ENCODE results near the gene SELENOF. TPM values are rescaled to one million over a fixed set of nuclear protein-coding genes. Genes with fewer than 3 reads are reported as not detected.

SELENOF gene
- total RNA-seq, 1 donor from 2014 or later = 114 TPM

- H3K27me3 Mint-ChIP-seq = no peaks in the 10 kb centered on the region
- TF ChIP-seq, protein P1, sequence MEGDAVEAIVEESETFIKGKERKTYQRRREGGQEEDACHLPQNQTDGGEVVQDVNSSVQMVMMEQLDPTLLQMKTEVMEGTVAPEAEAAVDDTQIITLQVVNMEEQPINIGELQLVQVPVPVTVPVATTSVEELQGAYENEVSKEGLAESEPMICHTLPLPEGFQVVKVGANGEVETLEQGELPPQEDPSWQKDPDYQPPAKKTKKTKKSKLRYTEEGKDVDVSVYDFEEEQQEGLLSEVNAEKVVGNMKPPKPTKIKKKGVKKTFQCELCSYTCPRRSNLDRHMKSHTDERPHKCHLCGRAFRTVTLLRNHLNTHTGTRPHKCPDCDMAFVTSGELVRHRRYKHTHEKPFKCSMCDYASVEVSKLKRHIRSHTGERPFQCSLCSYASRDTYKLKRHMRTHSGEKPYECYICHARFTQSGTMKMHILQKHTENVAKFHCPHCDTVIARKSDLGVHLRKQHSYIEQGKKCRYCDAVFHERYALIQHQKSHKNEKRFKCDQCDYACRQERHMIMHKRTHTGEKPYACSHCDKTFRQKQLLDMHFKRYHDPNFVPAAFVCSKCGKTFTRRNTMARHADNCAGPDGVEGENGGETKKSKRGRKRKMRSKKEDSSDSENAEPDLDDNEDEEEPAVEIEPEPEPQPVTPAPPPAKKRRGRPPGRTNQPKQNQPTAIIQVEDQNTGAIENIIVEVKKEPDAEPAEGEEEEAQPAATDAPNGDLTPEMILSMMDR (IDR thresholded peaks at IDR 0.05; ENCODE audit: unreplicated experiment) = no peak
- DNase-seq (ENCODE audit: low spot score, unreplicated experiment) = no peak
- H3K4me1 Mint-ChIP-seq (ENCODE audit: low read depth) = peaks cover 18% of the 10 kb centered on the region
- H3K27ac Mint-ChIP-seq = no peak overlapping the region
- no peaks in the 10 kb centered on the region for H3K9me3 Mint-ChIP-seq (ENCODE audit: low read depth)
- H3K4me3 Mint-ChIP-seq (ENCODE audit: low read depth) = no peak overlapping the region
- H3K36me3 Mint-ChIP-seq (ENCODE audit: insufficient read depth) = no peaks in the 10 kb centered on the region
These were observed 28.1 kb upstream of the SELENOF start for GRCh38 chr1:86942042-86942441.

DNA sequence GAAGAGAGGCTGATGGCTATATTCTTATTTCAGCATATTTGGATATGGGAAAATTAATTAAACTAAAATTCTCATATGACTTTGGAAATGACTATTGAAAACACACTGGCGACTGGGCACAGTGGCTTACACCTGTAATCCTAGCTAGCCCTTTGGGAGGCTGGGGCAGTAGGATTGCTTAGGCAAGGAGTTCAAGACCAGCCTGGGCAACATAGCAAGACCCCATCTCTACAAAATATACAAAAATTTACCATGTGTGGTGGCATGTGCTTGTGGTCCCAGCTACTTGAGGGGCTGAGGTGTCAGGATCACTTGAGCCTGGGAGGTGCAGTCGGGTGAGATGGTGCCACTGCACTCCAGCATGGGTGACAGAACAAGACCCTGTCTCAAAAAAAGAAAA is 26.7 kb upstream of the SELENOF start:
- Mint-ChIP-seq H3K36me3 (ENCODE audit: insufficient read depth) (no peaks in the 10 kb centered on the region), H3K27ac (no peak overlapping the region), H3K9me3 (ENCODE audit: low read depth) (no peaks in the 10 kb centered on the region), H3K4me1 (ENCODE audit: low read depth) (peaks cover 16% of the 10 kb centered on the region), H3K27me3 (no peaks in the 10 kb centered on the region), H3K4me3 (ENCODE audit: low read depth) (no peak overlapping the region)
- no peak for DNase-seq (ENCODE audit: low spot score, unreplicated experiment)
- TF ChIP-seq, protein P1 (IDR thresholded peaks at IDR 0.05; ENCODE audit: unreplicated experiment) = no peak

DNA sequence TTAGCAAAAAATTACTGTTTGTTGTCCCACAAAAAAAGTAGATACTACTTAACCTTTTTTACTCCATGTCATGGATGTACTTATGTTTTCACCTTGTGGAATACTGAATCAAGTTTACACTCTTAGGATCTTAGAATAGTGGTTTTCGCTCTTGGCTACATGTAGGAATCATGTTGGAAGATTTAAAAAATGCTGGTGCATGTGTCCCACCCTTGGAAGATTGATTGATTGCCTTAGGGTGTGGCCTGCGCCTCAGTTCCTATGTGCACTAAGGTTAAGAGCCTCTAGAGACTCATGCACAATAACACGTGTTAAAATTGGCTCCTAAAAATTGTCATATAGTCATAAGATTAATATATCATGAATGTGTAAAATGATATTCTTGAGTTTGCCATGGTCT is 25.5 kb upstream of the SELENOF start:
- H3K27ac Mint-ChIP-seq = no peak overlapping the region

DNA sequence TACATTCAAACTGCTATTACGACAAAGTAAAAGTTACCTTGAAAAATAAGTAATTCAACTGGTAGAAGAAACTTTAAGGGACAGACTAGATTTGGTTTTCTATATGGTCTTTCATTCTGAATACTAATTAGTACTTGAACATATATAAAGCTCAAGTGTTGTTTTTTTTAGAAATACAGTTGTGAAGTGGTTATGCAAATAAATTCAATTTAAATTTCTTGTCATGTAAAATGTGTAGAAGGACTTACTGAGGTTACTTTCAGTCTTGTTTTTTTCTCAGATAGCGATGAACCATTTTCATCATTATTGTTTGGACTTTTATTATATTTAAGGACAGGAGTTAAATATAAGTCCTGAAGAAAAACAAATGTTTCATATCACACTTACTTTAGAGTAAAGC is 24.9 kb upstream of the SELENOF start:
- Mint-ChIP-seq H3K27ac (no peak overlapping the region), H3K9me3 (ENCODE audit: low read depth) (no peaks in the 10 kb centered on the region), H3K4me3 (ENCODE audit: low read depth) (no peak overlapping the region), H3K27me3 (no peaks in the 10 kb centered on the region), H3K36me3 (ENCODE audit: insufficient read depth) (no peaks in the 10 kb centered on the region), H3K4me1 (ENCODE audit: low read depth) (peaks cover 24% of the 10 kb centered on the region)
- no peak for DNase-seq (ENCODE audit: low spot score, unreplicated experiment)
- TF ChIP-seq, protein P1 (IDR thresholded peaks at IDR 0.05; ENCODE audit: unreplicated experiment) = no peak

More for the DNA sequence above, 25.5 kb upstream of the SELENOF start:
- Mint-ChIP-seq H3K36me3 (ENCODE audit: insufficient read depth) (no peaks in the 10 kb centered on the region), H3K27me3 (no peaks in the 10 kb centered on the region), H3K9me3 (ENCODE audit: low read depth) (no peaks in the 10 kb centered on the region), H3K4me3 (ENCODE audit: low read depth) (no peak overlapping the region), H3K4me1 (ENCODE audit: low read depth) (peaks cover 18% of the 10 kb centered on the region)
- TF ChIP-seq, protein P1 (IDR thresholded peaks at IDR 0.05; ENCODE audit: unreplicated experiment) = no peak
- no peak for DNase-seq (ENCODE audit: low spot score, unreplicated experiment)

- DNase-seq (ENCODE audit: low spot score, unreplicated experiment) = no peak
- Mint-ChIP-seq H3K4me3 (ENCODE audit: low read depth) (no peak overlapping the region), H3K27me3 (no peaks in the 10 kb centered on the region), H3K36me3 (ENCODE audit: insufficient read depth) (no peaks in the 10 kb centered on the region), H3K27ac (no peak overlapping the region), H3K4me1 (ENCODE audit: low read depth) (peaks cover 28% of the 10 kb centered on the region), H3K9me3 (ENCODE audit: low read depth) (no peaks in the 10 kb centered on the region)
- TF ChIP-seq, protein P1 (IDR thresholded peaks at IDR 0.05; ENCODE audit: unreplicated experiment) = no peak
These were observed 24.5 kb upstream of the SELENOF start for GRCh38 chr1:86938450-86938849.

Measured in progenitor cell of endocrine pancreas (in vitro differentiated cells).